ENCODE results near the gene ARHGEF19. TPM values are rescaled to one million over a fixed set of nuclear protein-coding genes. Genes with fewer than 3 reads are reported as not detected.

ARHGEF19 gene
- total RNA-seq, 1 donor from 2014 or later: 151 TPM

GRCh38 chr1:16151995-16152384, 60.5 kb downstream of the ARHGEF19 start:
- H3K27me3 Mint-ChIP-seq: peaks cover 1% of the 10 kb centered on the region
- H3K4me1 Mint-ChIP-seq (ENCODE audit: low read depth): peaks cover 29% of the 10 kb centered on the region
- peak overlapping the region; percentile 69 for H3K27ac Mint-ChIP-seq
- H3K4me3 Mint-ChIP-seq (ENCODE audit: low read depth): peak overlapping the region; percentile 14
- H3K9me3 Mint-ChIP-seq (ENCODE audit: low read depth): no peaks in the 10 kb centered on the region
- no peak for TF ChIP-seq CTCF (IDR thresholded peaks at IDR 0.05; ENCODE audit: unreplicated experiment)
- H3K36me3 Mint-ChIP-seq (ENCODE audit: insufficient read depth): peaks cover 22% of the 10 kb centered on the region
- no peak for DNase-seq (ENCODE audit: low spot score, unreplicated experiment)

GRCh38 chr1:16151196-16151994, 61.1 kb downstream of the ARHGEF19 start:
- peaks cover 34% of the 10 kb centered on the region for H3K4me1 Mint-ChIP-seq (ENCODE audit: low read depth)

GRCh38 chr1:16150508-16150907, 61.9 kb downstream of the ARHGEF19 start:
- TF ChIP-seq CTCF (IDR thresholded peaks at IDR 0.05; ENCODE audit: unreplicated experiment): no peak
- Mint-ChIP-seq H3K27me3 (no peaks in the 10 kb centered on the region), H3K4me1 (ENCODE audit: low read depth) (peaks cover 39% of the 10 kb centered on the region), H3K27ac (no peak overlapping the region), H3K9me3 (ENCODE audit: low read depth) (no peaks in the 10 kb centered on the region), H3K4me3 (ENCODE audit: low read depth) (no peak overlapping the region), H3K36me3 (ENCODE audit: insufficient read depth) (peaks cover 23% of the 10 kb centered on the region)
- no peak for DNase-seq (ENCODE audit: low spot score, unreplicated experiment)

More at GRCh38 chr1:16151196-16151994, 61.1 kb downstream of the ARHGEF19 start:
- no peak for DNase-seq (ENCODE audit: low spot score, unreplicated experiment)
- peak overlapping the region; percentile 69 for H3K27ac Mint-ChIP-seq
- no peaks in the 10 kb centered on the region for H3K27me3 Mint-ChIP-seq
- TF ChIP-seq CTCF (IDR thresholded peaks at IDR 0.05; ENCODE audit: unreplicated experiment): no peak
- peaks cover 23% of the 10 kb centered on the region for H3K36me3 Mint-ChIP-seq (ENCODE audit: insufficient read depth)
- H3K4me3 Mint-ChIP-seq (ENCODE audit: low read depth): peak overlapping the region; percentile 9
- no peaks in the 10 kb centered on the region for H3K9me3 Mint-ChIP-seq (ENCODE audit: low read depth)

- H3K27me3 Mint-ChIP-seq: no peaks in the 10 kb centered on the region
- H3K9me3 Mint-ChIP-seq (ENCODE audit: low read depth): no peaks in the 10 kb centered on the region
- H3K4me3 Mint-ChIP-seq (ENCODE audit: low read depth): no peak overlapping the region
- H3K27ac Mint-ChIP-seq: no peak overlapping the region
- no peak for DNase-seq (ENCODE audit: low spot score, unreplicated experiment)
- peaks cover 41% of the 10 kb centered on the region for H3K4me1 Mint-ChIP-seq (ENCODE audit: low read depth)
- peaks cover 23% of the 10 kb centered on the region for H3K36me3 Mint-ChIP-seq (ENCODE audit: insufficient read depth)
- TF ChIP-seq CTCF (IDR thresholded peaks at IDR 0.05; ENCODE audit: unreplicated experiment): no peak
These were observed 62.6 kb downstream of the ARHGEF19 start for GRCh38 chr1:16149702-16150488.

- Mint-ChIP-seq H3K36me3 (ENCODE audit: insufficient read depth) (peaks cover 23% of the 10 kb centered on the region), H3K27me3 (no peaks in the 10 kb centered on the region), H3K4me3 (ENCODE audit: low read depth) (no peak overlapping the region), H3K27ac (no peak overlapping the region), H3K4me1 (ENCODE audit: low read depth) (peaks cover 45% of the 10 kb centered on the region), H3K9me3 (ENCODE audit: low read depth) (no peaks in the 10 kb centered on the region)
- no peak for TF ChIP-seq CTCF (IDR thresholded peaks at IDR 0.05; ENCODE audit: unreplicated experiment)
- DNase-seq (ENCODE audit: low spot score, unreplicated experiment): no peak
These were observed 63.3 kb downstream of the ARHGEF19 start for GRCh38 chr1:16149146-16149545.
